ENCODE measurements around the gene POLDIP3. TPM values are rescaled to one million over a fixed set of nuclear protein-coding genes. Genes with fewer than 3 reads are reported as not detected.
"Not testable (repeated sequence)": the region's sequence is repeated elsewhere in the genome, so short reads cannot be mapped to it uniquely, and the experiment has no call there.

POLDIP3 gene
- total RNA-seq, 4 donors from 2014 or later = 32.4 to 61.1 (median 45.7) TPM

- peaks cover 18% of the 10 kb centered on the region for H3K4me1 ChIP-seq
- no peaks in the 10 kb centered on the region for H3K27me3 ChIP-seq
- no peak for DNase-seq (ENCODE audit: low spot score in 2 of 2)
- H3K27ac ChIP-seq = no peak overlapping the region
- no peaks in the 10 kb centered on the region for H3K9me3 ChIP-seq
- no peak overlapping the region for H3K4me3 ChIP-seq
- TF ChIP-seq EP300 (IDR thresholded peaks at IDR 0.05) = no peak
- TF ChIP-seq POLR2AphosphoS5 (IDR thresholded peaks at IDR 0.05) = no peak
- TF ChIP-seq, protein P1, sequence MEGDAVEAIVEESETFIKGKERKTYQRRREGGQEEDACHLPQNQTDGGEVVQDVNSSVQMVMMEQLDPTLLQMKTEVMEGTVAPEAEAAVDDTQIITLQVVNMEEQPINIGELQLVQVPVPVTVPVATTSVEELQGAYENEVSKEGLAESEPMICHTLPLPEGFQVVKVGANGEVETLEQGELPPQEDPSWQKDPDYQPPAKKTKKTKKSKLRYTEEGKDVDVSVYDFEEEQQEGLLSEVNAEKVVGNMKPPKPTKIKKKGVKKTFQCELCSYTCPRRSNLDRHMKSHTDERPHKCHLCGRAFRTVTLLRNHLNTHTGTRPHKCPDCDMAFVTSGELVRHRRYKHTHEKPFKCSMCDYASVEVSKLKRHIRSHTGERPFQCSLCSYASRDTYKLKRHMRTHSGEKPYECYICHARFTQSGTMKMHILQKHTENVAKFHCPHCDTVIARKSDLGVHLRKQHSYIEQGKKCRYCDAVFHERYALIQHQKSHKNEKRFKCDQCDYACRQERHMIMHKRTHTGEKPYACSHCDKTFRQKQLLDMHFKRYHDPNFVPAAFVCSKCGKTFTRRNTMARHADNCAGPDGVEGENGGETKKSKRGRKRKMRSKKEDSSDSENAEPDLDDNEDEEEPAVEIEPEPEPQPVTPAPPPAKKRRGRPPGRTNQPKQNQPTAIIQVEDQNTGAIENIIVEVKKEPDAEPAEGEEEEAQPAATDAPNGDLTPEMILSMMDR (IDR thresholded peaks at IDR 0.05) = no peak
- no peak for TF ChIP-seq POLR2A (IDR thresholded peaks at IDR 0.05)
- H3K36me3 ChIP-seq = no peaks in the 10 kb centered on the region
- WGBS = 81% methylated on average over 11 of the region's 11 CpGs
These were observed 65.2 kb downstream of the POLDIP3 start for GRCh38 chr22:42549331-42550060.

- H3K4me1 ChIP-seq = peaks cover 10% of the 10 kb centered on the region
- 80% methylated on average over 19 of the region's 19 CpGs for WGBS
- H3K27ac ChIP-seq = no peak overlapping the region
- H3K4me3 ChIP-seq = no peak overlapping the region
- TF ChIP-seq POLR2A (IDR thresholded peaks at IDR 0.05) (no peak), EP300 (IDR thresholded peaks at IDR 0.05) (no peak), POLR2AphosphoS5 (IDR thresholded peaks at IDR 0.05) (no peak)
- TF ChIP-seq, protein P1 (IDR thresholded peaks at IDR 0.05) = no peak
- no peak for DNase-seq (ENCODE audit: low spot score in 2 of 2)
- H3K9me3 ChIP-seq = no peaks in the 10 kb centered on the region
- no peaks in the 10 kb centered on the region for H3K27me3 ChIP-seq
- H3K36me3 ChIP-seq = no peaks in the 10 kb centered on the region
These were observed 65.9 kb downstream of the POLDIP3 start for GRCh38 chr22:42548597-42549330.

GRCh38 chr22:42548126-42548525, 66.6 kb downstream of the POLDIP3 start:
- not testable (repeated sequence) for H3K4me3 ChIP-seq; H3K27ac ChIP-seq; DNase-seq (ENCODE audit: low spot score in 2 of 2); H3K4me1 ChIP-seq; H3K36me3 ChIP-seq; H3K27me3 ChIP-seq; H3K9me3 ChIP-seq
- WGBS = 65% methylated on average over 6 of the region's 6 CpGs

DNA sequence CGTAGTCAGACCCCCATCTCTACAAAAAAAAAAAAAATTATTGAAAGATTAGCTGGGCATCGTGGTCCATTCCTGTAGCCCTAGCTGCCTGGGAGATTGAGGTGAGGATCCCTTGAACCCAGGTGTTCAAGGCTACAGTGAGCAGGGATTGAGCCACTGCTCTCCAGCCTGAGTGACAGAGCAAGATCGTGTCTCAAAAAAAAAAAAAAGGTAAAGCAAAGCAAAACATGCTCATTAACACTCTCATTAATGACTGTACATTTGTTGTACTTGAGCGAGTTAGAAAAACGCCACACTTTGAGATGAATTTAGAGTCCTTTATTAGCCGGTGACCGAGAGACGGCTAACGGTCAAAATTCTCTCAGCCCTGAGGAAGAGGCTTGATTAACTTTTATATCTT, 67.1 kb downstream of the POLDIP3 start:
- TF ChIP-seq POLR2AphosphoS5 (IDR thresholded peaks at IDR 0.05) (no peak), POLR2A (IDR thresholded peaks at IDR 0.05) (no peak), EP300 (IDR thresholded peaks at IDR 0.05) (no peak)
- TF ChIP-seq, protein P1 (IDR thresholded peaks at IDR 0.05) = no peak
- Histone ChIP-seq H3K36me3 (no peaks in the 10 kb centered on the region), H3K27me3 (no peaks in the 10 kb centered on the region), H3K9me3 (no peaks in the 10 kb centered on the region), H3K4me3 (no peak overlapping the region), H3K27ac (no peak overlapping the region), H3K4me1 (no peaks in the 10 kb centered on the region)
- 65% methylated on average over 9 of the region's 9 CpGs for WGBS
- DNase-seq (ENCODE audit: low spot score in 2 of 2) = no peak

- TF ChIP-seq, protein P1 (IDR thresholded peaks at IDR 0.05) = no peak
- TF ChIP-seq POLR2AphosphoS5 (IDR thresholded peaks at IDR 0.05) (no peak), POLR2A (IDR thresholded peaks at IDR 0.05) (no peak)
- Histone ChIP-seq H3K36me3 (no peaks in the 10 kb centered on the region), H3K27ac (no peak overlapping the region), H3K4me1 (no peaks in the 10 kb centered on the region), H3K9me3 (no peaks in the 10 kb centered on the region), H3K27me3 (no peaks in the 10 kb centered on the region), H3K4me3 (no peak overlapping the region)
- 21% methylated on average over 2 of the region's 2 CpGs for WGBS
- no peak for DNase-seq (ENCODE audit: low spot score in 2 of 2)
These were observed 70.0 kb downstream of the POLDIP3 start for GRCh38 chr22:42544686-42545085.

- H3K27me3 ChIP-seq; H3K9me3 ChIP-seq; DNase-seq (ENCODE audit: low spot score in 2 of 2); H3K36me3 ChIP-seq; H3K4me3 ChIP-seq: not testable (repeated sequence)
- 42% methylated on average over 11 of the region's 11 CpGs for WGBS
- Histone ChIP-seq H3K4me1 (peaks cover 12% of the 10 kb centered on the region), H3K27ac (peak overlapping the region; percentile 61)
These were observed 75.4 kb downstream of the POLDIP3 start for GRCh38 chr22:42539236-42539771.

GRCh38 chr22:42537199-42537831, 77.4 kb downstream of the POLDIP3 start:
- peak overlapping the region; percentile 62 for H3K27ac ChIP-seq
- DNase-seq (ENCODE audit: low spot score in 2 of 2); H3K36me3 ChIP-seq; H3K27me3 ChIP-seq; H3K4me3 ChIP-seq; H3K9me3 ChIP-seq: not testable (repeated sequence)
- WGBS = 44% methylated on average over 11 of the region's 14 CpGs
- peaks cover 12% of the 10 kb centered on the region for H3K4me1 ChIP-seq

DNA sequence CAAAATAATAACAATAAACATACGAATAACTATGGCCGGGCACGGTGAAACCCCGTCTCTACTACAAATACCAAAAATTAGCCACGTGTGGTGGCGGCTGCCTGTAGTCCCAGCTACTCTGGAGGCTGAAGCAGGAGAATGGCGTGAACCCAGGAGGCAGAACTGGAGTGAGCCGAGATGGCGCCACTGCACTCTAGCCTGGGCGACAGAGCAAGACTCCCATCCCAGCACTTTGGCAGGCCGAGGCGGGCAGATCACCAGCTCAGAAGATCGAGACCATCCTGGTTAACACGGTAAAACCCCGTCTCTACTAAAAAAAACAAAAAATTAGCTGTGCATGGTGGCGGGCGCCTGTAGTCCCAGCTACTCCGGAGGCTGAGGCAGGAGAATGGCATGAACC, 78.0 kb downstream of the POLDIP3 start:
- not testable (repeated sequence) for DNase-seq (ENCODE audit: low spot score in 2 of 2); H3K27me3 ChIP-seq; H3K36me3 ChIP-seq; H3K4me3 ChIP-seq; H3K9me3 ChIP-seq
- H3K27ac ChIP-seq = peak overlapping the region; percentile 50
- peaks cover 12% of the 10 kb centered on the region for H3K4me1 ChIP-seq
- WGBS = 88% methylated on average over 18 of the region's 18 CpGs

Measured in suprapubic skin (tissue), 4 donors.